Memory B cell (primary cell): ENCODE data around the gene RALGAPB.
"Not testable (repeated sequence)": the region's sequence is repeated elsewhere in the genome, so short reads cannot be mapped to it uniquely, and the experiment has no call there.

Experiments
- ATAC-seq: fragments of 150-1000 bp; cut with Tn5 transposase; 2 replicates; pipeline ENCODE4 v1.10.0; 2021; ENCODE audit warnings: low read depth, mild to moderate bottlenecking, moderate library complexity
- DNase-seq, 2 donors: peaks; one replicate each; pipeline ENCODE4 v3.0.0; 2022; ENCODE audit warnings: low spot score in 2 of 2
- H3K27ac Mint-ChIP-seq: one replicate; pipeline ENCODE4 v1.8.0; 2022; ENCODE audit warnings: mild to moderate bottlenecking, moderate library complexity, mixed read lengths
- H3K27me3 Mint-ChIP-seq: one replicate; pipeline ENCODE4 v1.8.0; 2022; ENCODE audit warnings: mixed read lengths
- H3K36me3 Mint-ChIP-seq: one replicate; pipeline ENCODE4 v1.8.0; 2022; ENCODE audit warnings: mild to moderate bottlenecking, mixed read lengths
- H3K4me1 Mint-ChIP-seq: one replicate; pipeline ENCODE4 v1.8.0; 2022; ENCODE audit warnings: mixed read lengths
- H3K4me3 Mint-ChIP-seq: one replicate; pipeline ENCODE4 v1.8.0; 2022; ENCODE audit warnings: mild to moderate bottlenecking, moderate library complexity, mixed read lengths
- H3K9me3 Mint-ChIP-seq: one replicate; pipeline ENCODE4 v1.8.0; 2022; ENCODE audit warnings: mixed read lengths

RALGAPB gene

GRCh38 chr20:38583306-38583705, 110.7 kb downstream of the RALGAPB start:
- no peaks in the 10 kb centered on the region for H3K9me3 Mint-ChIP-seq
- no peak for DNase-seq
- ATAC-seq: no peak
- no peak overlapping the region for H3K27ac Mint-ChIP-seq
- no peak overlapping the region for H3K4me3 Mint-ChIP-seq
- peaks cover 2% of the 10 kb centered on the region for H3K27me3 Mint-ChIP-seq
- no peaks in the 10 kb centered on the region for H3K36me3 Mint-ChIP-seq
- no peaks in the 10 kb centered on the region for H3K4me1 Mint-ChIP-seq

- no peaks in the 10 kb centered on the region for H3K9me3 Mint-ChIP-seq
- H3K4me1 Mint-ChIP-seq: no peaks in the 10 kb centered on the region
- DNase-seq (no peak), ATAC-seq (no peak)
- no peak overlapping the region for H3K4me3 Mint-ChIP-seq
- H3K27me3 Mint-ChIP-seq: peaks cover 2% of the 10 kb centered on the region
- no peaks in the 10 kb centered on the region for H3K36me3 Mint-ChIP-seq
- H3K27ac Mint-ChIP-seq: no peak overlapping the region
Measured at GRCh38 chr20:38584099-38584763, 111.6 kb downstream of the RALGAPB start.

GRCh38 chr20:38585404-38586180, 112.9 kb downstream of the RALGAPB start:
- ATAC-seq (no peak), DNase-seq (no peak)
- Mint-ChIP-seq H3K9me3 (no peaks in the 10 kb centered on the region), H3K36me3 (no peaks in the 10 kb centered on the region), H3K27me3 (peaks cover 2% of the 10 kb centered on the region), H3K27ac (no peak overlapping the region), H3K4me3 (no peak overlapping the region), H3K4me1 (no peaks in the 10 kb centered on the region)

GRCh38 chr20:38586181-38586525, 113.5 kb downstream of the RALGAPB start:
- DNase-seq: no peak
- Mint-ChIP-seq H3K4me1 (no peaks in the 10 kb centered on the region), H3K27ac (no peak overlapping the region), H3K36me3 (no peaks in the 10 kb centered on the region), H3K27me3 (peaks cover 2% of the 10 kb centered on the region), H3K9me3 (no peaks in the 10 kb centered on the region), H3K4me3 (no peak overlapping the region)
- no peak for ATAC-seq

GRCh38 chr20:38588303-38588702, 115.7 kb downstream of the RALGAPB start:
- DNase-seq (no peak), ATAC-seq (no peak)
- Mint-ChIP-seq H3K27ac (no peak overlapping the region), H3K36me3 (no peaks in the 10 kb centered on the region), H3K27me3 (peaks cover 2% of the 10 kb centered on the region), H3K4me3 (no peak overlapping the region), H3K9me3 (no peaks in the 10 kb centered on the region), H3K4me1 (no peaks in the 10 kb centered on the region)

GRCh38 chr20:38589351-38589750, 116.7 kb downstream of the RALGAPB start:
- DNase-seq (no peak), ATAC-seq (no peak)
- no peak overlapping the region for H3K4me3 Mint-ChIP-seq
- H3K27me3 Mint-ChIP-seq: peaks cover 2% of the 10 kb centered on the region
- no peaks in the 10 kb centered on the region for H3K36me3 Mint-ChIP-seq
- no peaks in the 10 kb centered on the region for H3K4me1 Mint-ChIP-seq
- no peaks in the 10 kb centered on the region for H3K9me3 Mint-ChIP-seq
- H3K27ac Mint-ChIP-seq: no peak overlapping the region

GRCh38 chr20:38589967-38590675, 117.5 kb downstream of the RALGAPB start:
- Mint-ChIP-seq H3K9me3 (no peaks in the 10 kb centered on the region), H3K27me3 (peaks cover 2% of the 10 kb centered on the region), H3K27ac (no peak overlapping the region), H3K36me3 (no peaks in the 10 kb centered on the region), H3K4me3 (no peak overlapping the region), H3K4me1 (no peaks in the 10 kb centered on the region)
- no peak for ATAC-seq
- no peak for DNase-seq

GRCh38 chr20:38590676-38591473, 118.2 kb downstream of the RALGAPB start:
- H3K4me3 Mint-ChIP-seq: no peak overlapping the region
- ATAC-seq (no peak), DNase-seq (no peak)
- H3K27me3 Mint-ChIP-seq: peaks cover 2% of the 10 kb centered on the region
- H3K9me3 Mint-ChIP-seq: no peaks in the 10 kb centered on the region
- no peaks in the 10 kb centered on the region for H3K36me3 Mint-ChIP-seq
- no peaks in the 10 kb centered on the region for H3K4me1 Mint-ChIP-seq
- H3K27ac Mint-ChIP-seq: no peak overlapping the region

- no peak overlapping the region for H3K27ac Mint-ChIP-seq
- peaks cover under 1% of the 10 kb centered on the region for H3K27me3 Mint-ChIP-seq
- ATAC-seq: no peak
- DNase-seq: no peak
- no peaks in the 10 kb centered on the region for H3K36me3 Mint-ChIP-seq
- H3K4me3 Mint-ChIP-seq: no peak overlapping the region
- H3K9me3 Mint-ChIP-seq: no peaks in the 10 kb centered on the region
- H3K4me1 Mint-ChIP-seq: no peaks in the 10 kb centered on the region
Measured at GRCh38 chr20:38591474-38592410, 119.1 kb downstream of the RALGAPB start.

- H3K9me3 Mint-ChIP-seq, DNase-seq, H3K27me3 Mint-ChIP-seq, H3K27ac Mint-ChIP-seq, ATAC-seq, H3K4me3 Mint-ChIP-seq, H3K36me3 Mint-ChIP-seq, H3K4me1 Mint-ChIP-seq: not testable (repeated sequence)
Measured at GRCh38 chr20:38592411-38592790, 119.8 kb downstream of the RALGAPB start.

- not testable (repeated sequence) for H3K9me3 Mint-ChIP-seq, ATAC-seq, H3K4me3 Mint-ChIP-seq
Measured at GRCh38 chr20:38594281-38594680, 121.6 kb downstream of the RALGAPB start.

GRCh38 chr20:38595886-38596285, 123.2 kb downstream of the RALGAPB start:
- not testable (repeated sequence) for ATAC-seq, H3K9me3 Mint-ChIP-seq, H3K4me3 Mint-ChIP-seq, H3K27ac Mint-ChIP-seq, DNase-seq, H3K4me1 Mint-ChIP-seq, H3K36me3 Mint-ChIP-seq
- peaks cover 14% of the 10 kb centered on the region for H3K27me3 Mint-ChIP-seq

More at GRCh38 chr20:38594281-38594680, 121.6 kb downstream of the RALGAPB start:
- H3K27me3 Mint-ChIP-seq: peaks cover 10% of the 10 kb centered on the region
- not testable (repeated sequence) for DNase-seq, H3K4me1 Mint-ChIP-seq, H3K36me3 Mint-ChIP-seq, H3K27ac Mint-ChIP-seq

- H3K36me3 Mint-ChIP-seq: no peaks in the 10 kb centered on the region
- H3K27ac Mint-ChIP-seq: no peak overlapping the region
- no peak for ATAC-seq
- no peak for DNase-seq
- no peak overlapping the region for H3K4me3 Mint-ChIP-seq
- H3K9me3 Mint-ChIP-seq: no peaks in the 10 kb centered on the region
- H3K27me3 Mint-ChIP-seq: peaks cover 27% of the 10 kb centered on the region
- peaks cover 4% of the 10 kb centered on the region for H3K4me1 Mint-ChIP-seq
Measured at GRCh38 chr20:38599410-38599882, 126.8 kb downstream of the RALGAPB start.
